WTC11 (cell line): Measurements from ENCODE around the gene POLE4. TPM values are rescaled to one million over a fixed set of nuclear protein-coding genes. Genes with fewer than 3 reads are reported as not detected.

ENCODE experiments used
- ATAC-seq: fragments of 200-7000 bp; cut with Tn5 transposase; 2 replicates; pipeline ENCODE4 v1.10.0; 2021; ENCODE audit warnings: mild to moderate bottlenecking, moderate library complexity
- CTCF ChIA-PET: fragments of 300-600 bp; sonication (Branson Sonifier 250); formaldehyde crosslinking; loops from one replicate; lab custom pipeline; 2021; ENCODE audit warnings: antibody characterized with exemption; lab: Charles Lee
- POLR2A ChIA-PET: fragments of 350-600 bp; sonication (Branson Sonifier 250); formaldehyde crosslinking; loops from one replicate; lab custom pipeline; 2021; ENCODE audit warnings: antibody characterized with exemption; lab: Charles Lee
- DNase-seq: peaks from one replicate; pipeline ENCODE4 v3.0.0; 2021; ENCODE audit warnings: low spot score
- H3K27ac Mint-ChIP-seq: 2 replicates; pipeline ENCODE4 v1.8.0; 2021; ENCODE audit warnings: mixed read lengths
- H3K27me3 Mint-ChIP-seq: 2 replicates; pipeline ENCODE4 v1.8.0; 2021; ENCODE audit warnings: low read depth, mild to moderate bottlenecking, moderate library complexity, mixed read lengths
- H3K36me3 Mint-ChIP-seq: 2 replicates; pipeline ENCODE4 v1.8.0; 2021; ENCODE audit warnings: mixed read lengths
- H3K4me1 Mint-ChIP-seq: 2 replicates; pipeline ENCODE4 v1.8.0; 2022; ENCODE audit warnings: mixed read lengths
- H3K4me3 Mint-ChIP-seq: 2 replicates; pipeline ENCODE4 v1.8.0; 2021; ENCODE audit warnings: mild to moderate bottlenecking, moderate library complexity, mixed read lengths
- H3K9me3 Mint-ChIP-seq: 2 replicates; pipeline ENCODE4 v1.8.0; 2021; ENCODE audit warnings: mixed read lengths
- ARID4B ChIP-seq: sonication (generic); formaldehyde crosslinking; IDR thresholded peaks from 2 replicates; pipeline ENCODE4 v1.8.0; 2023; ENCODE audit warnings: missing genetic modification reagents, mild to moderate bottlenecking, borderline replicate concordance
- ATF2 ChIP-seq: sonication (generic); formaldehyde crosslinking; IDR thresholded peaks from 2 replicates; pipeline ENCODE4 v1.8.1; 2022; ENCODE audit warnings: low read depth, missing genetic modification reagents, borderline replicate concordance
- CBFB ChIP-seq: sonication (generic); formaldehyde crosslinking; IDR thresholded peaks from 2 replicates; pipeline ENCODE4 v1.8.1; 2022; ENCODE audit warnings: mild to moderate bottlenecking, low read depth, missing genetic modification reagents
- CDX4 ChIP-seq: fragments of 250-450 bp; sonication (Bioruptor Pico); IDR thresholded peaks from 2 replicates; pipeline ENCODE4 v1.9.0; 2021; ENCODE audit warnings: moderate library complexity, mild to moderate bottlenecking, inconsistent platforms, borderline replicate concordance
- ESRRA ChIP-seq: sonication (generic); formaldehyde crosslinking; IDR thresholded peaks from 2 replicates; pipeline ENCODE4 v1.8.1; 2022; ENCODE audit warnings: mild to moderate bottlenecking, missing genetic modification reagents, borderline replicate concordance
- FOXJ3 ChIP-seq: sonication (generic); formaldehyde crosslinking; IDR thresholded peaks from 2 replicates; pipeline ENCODE4 v1.9.0; 2021; ENCODE audit warnings: missing genetic modification reagents, mild to moderate bottlenecking, borderline replicate concordance
- NFATC4 ChIP-seq: fragments of 250-450 bp; sonication (Bioruptor Pico); IDR thresholded peaks from 2 replicates; pipeline ENCODE4 v1.9.0; 2021; ENCODE audit warnings: mild to moderate bottlenecking
- NR3C1 ChIP-seq: sonication (generic); formaldehyde crosslinking; conservative IDR thresholded peaks from 2 replicates; pipeline ENCODE4 v1.8.1; 2023; ENCODE audit warnings: low read depth, mild to moderate bottlenecking, missing genetic modification reagents
- OVOL2 ChIP-seq: fragments of 250-450 bp; sonication (Bioruptor Pico); IDR thresholded peaks from 2 replicates; pipeline ENCODE4 v1.9.0; 2021; ENCODE audit warnings: mild to moderate bottlenecking, borderline replicate concordance
- PRRX2 ChIP-seq: fragments of 250-450 bp; sonication (Bioruptor Pico); IDR thresholded peaks from 2 replicates; pipeline ENCODE4 v1.8.0; 2021; ENCODE audit warnings: mild to moderate bottlenecking
- SP1 ChIP-seq: sonication (generic); formaldehyde crosslinking; conservative IDR thresholded peaks from 2 replicates; pipeline ENCODE4 v1.8.1; 2022; ENCODE audit warnings: missing genetic modification reagents
- STAT6 ChIP-seq: sonication (generic); formaldehyde crosslinking; conservative IDR thresholded peaks from 2 replicates; pipeline ENCODE4 v1.8.1; 2023; ENCODE audit warnings: mild to moderate bottlenecking, low read depth, missing genetic modification reagents, moderate library complexity
- TEAD1 ChIP-seq: sonication (generic); formaldehyde crosslinking; IDR thresholded peaks from 2 replicates; pipeline ENCODE4 v1.8.0; 2022; ENCODE audit warnings: mild to moderate bottlenecking, missing genetic modification reagents
- ZNF423 ChIP-seq: fragments of 250-450 bp; sonication (Bioruptor Pico); IDR thresholded peaks from 2 replicates; pipeline ENCODE4 v2.1.2; 2022; ENCODE audit warnings: mild to moderate bottlenecking, moderate library complexity
- total RNA-seq: library from RNA; stranded (reverse); gene quantifications from 3 replicates; pipeline ENCODE4 v1.2.3, GENCODE V29; 2021

Gene POLE4
- total RNA-seq, 1 experiment from 2014 or later = 31.5 TPM

GRCh38 chr2:74908748-74909444, 49.5 kb upstream of the POLE4 start:
- peaks cover 11% of the 10 kb centered on the region for H3K4me1 Mint-ChIP-seq
- H3K27me3 Mint-ChIP-seq = peaks cover 18% of the 10 kb centered on the region
- DNase-seq (peak; percentile 47), ATAC-seq (peak; percentile 93)
- H3K27ac Mint-ChIP-seq = no peak overlapping the region
- peaks cover 7% of the 10 kb centered on the region for H3K9me3 Mint-ChIP-seq
- no peak for TF ChIP-seq TEAD1 (CRISPR knock-in tag)
- peak overlapping the region; percentile 69 for H3K4me3 Mint-ChIP-seq
- H3K36me3 Mint-ChIP-seq = no peaks in the 10 kb centered on the region
- ChIA-PET CTCF (interaction anchor here (0.8 to 1.4 kb wide), 11 partner anchors 11 to 719 kb away, joined by 3 to 9 read pairs (median 4); no protein-coding TSS in a partner anchor), POLR2A (no interaction called here)

- H3K9me3 Mint-ChIP-seq = peaks cover 7% of the 10 kb centered on the region
- DNase-seq (no peak), ATAC-seq (no peak)
- H3K4me3 Mint-ChIP-seq = no peak overlapping the region
- CTCF ChIA-PET = no interaction called here
- H3K27ac Mint-ChIP-seq = no peak overlapping the region
- H3K36me3 Mint-ChIP-seq = no peaks in the 10 kb centered on the region
- POLR2A ChIA-PET = no interaction called here
- TF ChIP-seq ZNF423 (CRISPR knock-in tag) (no peak), ATF2 (CRISPR knock-in tag) (no peak), SP1 (CRISPR knock-in tag) (no peak), STAT6 (CRISPR knock-in tag) (no peak), FOXJ3 (CRISPR knock-in tag) (no peak), ESRRA (no peak), ARID4B (no peak), CDX4 (CRISPR knock-in tag) (no peak), CBFB (CRISPR knock-in tag) (no peak), PRRX2 (CRISPR knock-in tag) (no peak), OVOL2 (CRISPR knock-in tag) (no peak), NFATC4 (CRISPR knock-in tag) (no peak), NR3C1 (CRISPR knock-in tag) (no peak)
- H3K27me3 Mint-ChIP-seq = peaks cover 21% of the 10 kb centered on the region
- H3K4me1 Mint-ChIP-seq = peaks cover 11% of the 10 kb centered on the region
Observed at GRCh38 chr2:74910245-74910644, 48.2 kb upstream of the POLE4 start.
